H1 (cell line): ENCODE measurements around the gene SP9. TPM values are rescaled to one million over a fixed set of nuclear protein-coding genes. Genes with fewer than 3 reads are reported as not detected.

ENCODE experiments used
- CTCF ChIA-PET: fragments of 300-600 bp; sonication (Branson Sonifier 250); formaldehyde crosslinking; loops from one replicate; lab custom pipeline; 2021; ENCODE audit not compliant: partially characterized antibody; lab: Charles Lee
- POLR2A ChIA-PET: fragments of 300-600 bp; sonication (Branson Sonifier 250); formaldehyde crosslinking; loops from one replicate; lab custom pipeline; 2021; ENCODE audit warnings: inconsistent platforms; ENCODE audit not compliant: partially characterized antibody; lab: Charles Lee
- DNase-seq, 2 experiments: peaks; one replicate each; pipeline versions ENCODE4 v3.0.0 to v3.0.0-alpha.2; 2010 to 2022; ENCODE audit warnings: low spot score in 2 of 2, low read depth in 1 of 2, mixed read lengths in 1 of 2
- FAIRE-seq: peaks from 2 replicates; lab custom pipeline; 2011; peaks lifted over from hg19 to GRCh38; lab: Jason Lieb, UNC
- H2AFZ ChIP-seq: 2 replicates; pipeline ENCODE4 v1.8.1; 2012; ENCODE audit warnings: low read length, inconsistent platforms
- H2AK5ac ChIP-seq: 2 replicates; pipeline ENCODE4 v1.6.1; 2013; ENCODE audit warnings: low read depth, low read length
- H2BK120ac ChIP-seq: replicated peaks from 2 replicates; pipeline ENCODE3; 2013; ENCODE audit warnings: low read depth, low read length, inconsistent platforms
- H2BK12ac ChIP-seq: 2 replicates; pipeline ENCODE4 v1.6.1; 2013; ENCODE audit warnings: low read depth, low read length
- H2BK15ac ChIP-seq: 2 replicates; pipeline ENCODE4 v1.6.1; 2013; ENCODE audit warnings: low read length
- H2BK20ac ChIP-seq: 2 replicates; pipeline ENCODE4 v1.6.1; 2013; ENCODE audit warnings: low read length
- H2BK5ac ChIP-seq: 2 replicates; pipeline ENCODE4 v1.6.1; 2013; ENCODE audit warnings: low read depth, low read length
- H3K14ac ChIP-seq: 2 replicates; pipeline ENCODE4 v1.6.1; 2013; ENCODE audit warnings: inconsistent platforms; ENCODE audit not compliant: insufficient read length
- H3K18ac ChIP-seq: 2 replicates; pipeline ENCODE4 v1.6.1; 2013; ENCODE audit warnings: low read length; ENCODE audit errors: extremely low read depth
- H3K23ac ChIP-seq: 2 replicates; pipeline ENCODE4 v1.6.1; 2013; ENCODE audit warnings: inconsistent platforms; ENCODE audit not compliant: insufficient read length
- H3K23me2 ChIP-seq: 2 replicates; pipeline ENCODE4 v1.6.1; 2013; ENCODE audit warnings: low read depth, low read length
- H3K27ac ChIP-seq: 2 replicates; pipeline ENCODE4 v1.6.1; 2011; ENCODE audit warnings: low read depth, low read length, inconsistent platforms
- H3K27me3 ChIP-seq, 4 experiments: replicated peaks in 1 of 4; 1 replicate in 1 of 4; 2 replicates in 3 of 4; pipeline versions ENCODE4 v1.6.1 to v1.8.1; 2011 to 2013; ENCODE audit warnings: low read length in 3 of 4, mild to moderate bottlenecking in 3 of 4, inconsistent platforms in 2 of 4, mixed read lengths in 2 of 4, moderate library complexity in 1 of 4; ENCODE audit not compliant: control insufficient read depth in 3 of 4, insufficient read depth in 3 of 4; ENCODE audit errors: extremely low read depth in 1 of 4
- H3K36me3 ChIP-seq, 4 experiments: 2 replicates each; pipeline versions ENCODE4 v1.6.1 to v1.8.1; 2011 to 2013; ENCODE audit warnings: mild to moderate bottlenecking in 4 of 4, low read length in 3 of 4, moderate library complexity in 2 of 4, control low read depth in 1 of 4, inconsistent platforms in 1 of 4; ENCODE audit not compliant: insufficient read depth in 4 of 4, control insufficient read depth in 2 of 4
- H3K4ac ChIP-seq: replicated peaks from 2 replicates; pipeline ENCODE3; 2013; ENCODE audit warnings: low read length, low read depth, mixed read lengths, inconsistent platforms; ENCODE audit not compliant: insufficient read length
- H3K4me1 ChIP-seq, 4 experiments: replicated peaks in 1 of 4; 1 replicate in 1 of 4; 2 replicates in 3 of 4; pipeline versions ENCODE4 v1.6.1 to v1.8.1; 2011 to 2013; ENCODE audit warnings: low read length in 3 of 4, inconsistent platforms in 2 of 4, mixed read lengths in 1 of 4; ENCODE audit not compliant: insufficient read depth in 4 of 4, control insufficient read depth in 3 of 4
- H3K4me2 ChIP-seq, 2 experiments: 2 replicates each; pipeline versions ENCODE4 v1.6.1 to v1.8.1; 2011 to 2013; ENCODE audit warnings: low read depth in 2 of 2, low read length in 2 of 2, control low read depth in 1 of 2, inconsistent platforms in 1 of 2, mild to moderate bottlenecking in 1 of 2; ENCODE audit not compliant: insufficient read depth in 1 of 2
- H3K4me3 ChIP-seq, 4 experiments: fragments of 200-600, 300-600 bp in 1 of 4; sonication (generic), shearing (Covaris generic), sonication (Bioruptor Twin) in 1 of 4; 2 replicates each; pipeline versions ENCODE4 v1.5.1 to v1.8.1; 2011 to 2016; ENCODE audit warnings: low read length in 4 of 4, low read depth in 3 of 4, control low read depth in 2 of 4, inconsistent platforms in 2 of 4, mild to moderate bottlenecking in 2 of 4, mixed read lengths in 1 of 4, moderate library complexity in 1 of 4; ENCODE audit not compliant: insufficient read depth in 2 of 4; ENCODE audit errors: extremely low read depth in 1 of 4
- H3K56ac ChIP-seq: replicated peaks from 2 replicates; pipeline ENCODE3; 2013; ENCODE audit warnings: low read depth, mild to moderate bottlenecking, mixed read lengths, low read length, inconsistent platforms; ENCODE audit not compliant: insufficient read length
- H3K79me1 ChIP-seq: 2 replicates; pipeline ENCODE4 v1.6.1; 2013; ENCODE audit warnings: low read depth, low read length, control low read depth
- H3K79me2 ChIP-seq, 2 experiments: 2 replicates each; pipeline versions ENCODE4 v1.6.1 to v1.8.1; 2012 to 2013; ENCODE audit warnings: low read length in 2 of 2, mild to moderate bottlenecking in 2 of 2, inconsistent platforms in 1 of 2; ENCODE audit not compliant: insufficient read depth in 2 of 2, control insufficient read depth in 1 of 2
- H3K9ac ChIP-seq, 4 experiments: replicated peaks in 1 of 4; 1 replicate in 1 of 4; 2 replicates in 3 of 4; pipeline versions ENCODE4 v1.6.1 to v1.8.1; 2011 to 2013; ENCODE audit warnings: low read depth in 3 of 4, low read length in 3 of 4, control low read depth in 2 of 4, mild to moderate bottlenecking in 2 of 4, moderate library complexity in 2 of 4, inconsistent platforms in 1 of 4; ENCODE audit errors: extremely low read depth in 1 of 4
- H3K9me3 ChIP-seq, 2 experiments: 2 replicates each; pipeline versions ENCODE4 v1.6.1 to v1.8.1; 2012 to 2013; ENCODE audit warnings: mild to moderate bottlenecking in 2 of 2, moderate library complexity in 2 of 2, control low read depth in 1 of 2, inconsistent platforms in 1 of 2, low read depth in 1 of 2, low read length in 1 of 2, mixed read lengths in 1 of 2; ENCODE audit not compliant: insufficient read depth in 2 of 2
- H4K20me1 ChIP-seq, 2 experiments: replicated peaks in 1 of 2; 2 replicates each; pipeline versions ENCODE3 to v1.8.1; 2011 to 2013; ENCODE audit warnings: inconsistent platforms in 2 of 2, low read length in 2 of 2, mild to moderate bottlenecking in 1 of 2; ENCODE audit not compliant: insufficient read depth in 2 of 2, control insufficient read depth in 1 of 2
- H4K5ac ChIP-seq: 2 replicates; pipeline ENCODE4 v1.6.1; 2013; ENCODE audit warnings: low read length, low read depth, mixed read lengths, inconsistent platforms; ENCODE audit not compliant: insufficient read length
- H4K8ac ChIP-seq: 2 replicates; pipeline ENCODE4 v1.8.0; 2013; ENCODE audit warnings: mild to moderate bottlenecking, moderate library complexity, low read length, inconsistent platforms; ENCODE audit not compliant: insufficient read depth; ENCODE audit errors: extremely low read depth
- H4K91ac ChIP-seq: replicated peaks from 2 replicates; pipeline ENCODE3; 2013; ENCODE audit warnings: low read length, mixed read lengths, inconsistent platforms; ENCODE audit not compliant: insufficient read length
- ATF3 ChIP-seq: IDR thresholded peaks from 2 replicates; pipeline ENCODE4 v1.6.1; 2011; ENCODE audit warnings: low read depth, mild to moderate bottlenecking, low read length; ENCODE audit not compliant: insufficient read depth
- FOSL1 ChIP-seq: IDR thresholded peaks from 2 replicates; pipeline ENCODE4 v1.6.1; 2011; ENCODE audit warnings: mild to moderate bottlenecking, low read depth, low read length, moderate library complexity; ENCODE audit not compliant: insufficient read depth
- KDM4A ChIP-seq: IDR thresholded peaks from one replicate; pipeline ENCODE4 v1.7.1; 2012; ENCODE audit warnings: low read depth, mild to moderate bottlenecking, moderate library complexity, low read length, inconsistent platforms; ENCODE audit not compliant: severe bottlenecking
- WGBS, 2 experiments: shearing (Covaris generic) in 1 of 2; methylation state at CpG; one replicate each; pipeline versions ENCODE4 v1.1.6 to v1.1.7; 2013 to 2015; ENCODE audit warnings: low lambda C conversion rate in 2 of 2, mixed read lengths in 2 of 2, inconsistent platforms in 1 of 2, low coverage in 1 of 2, missing lambda C conversion rate in 1 of 2; ENCODE audit not compliant: insufficient replicate concordance in 2 of 2, insufficient coverage in 1 of 2, insufficient read length in 1 of 2; ENCODE audit errors: extremely low coverage in 1 of 2, missing lambda C conversion rate in 1 of 2; 5-methylcytosine and 5-hydroxymethylcytosine counted together
- polyA plus RNA-seq, 7 experiments: library from polyadenylated mRNA; depleted of rRNA in 3 of 7; stranded (reverse) in 5 of 7; unstranded in 2 of 7; fragments of >200 nt in 5 of 7; fragments of 200-250 nt in 2 of 7; gene quantifications; 1 replicate in 5 of 7; 2 replicates in 1 of 7; 4 replicates in 1 of 7; pipeline versions ENCODE4 v1.2.1 to v1.2.3, GENCODE V29; 2011 to 2013; ENCODE audit warnings: missing spikeins in 2 of 7, mixed read lengths in 2 of 7
- total RNA-seq: library from RNA; stranded (reverse); fragmentation: NEBNext Ultra II Directional; extraction: Animal tissue kit (Norgen Biotek cat#: 25700); gene quantifications from 2 replicates; pipeline ENCODE4 v1.2.1, GENCODE V29; 2021

The SP9 gene
- total and polyA plus RNA-seq, 2 of the 8 experiments (the other 6 are each of a cell fraction or from before 2014, with no cell fraction given): 0.03 to 0.11 TPM

GRCh38 chr2:174364628-174365027 is 29.9 kb downstream of the SP9 start:
- no peak overlapping the region for H4K5ac ChIP-seq
- no peak for DNase-seq
- no peak overlapping the region for H2BK12ac ChIP-seq
- no peaks in the 10 kb centered on the region for H3K23me2 ChIP-seq
- peaks cover 12 to 13% of the 10 kb centered on the region in 2 experiments; a peak in 3 of 4 replicates for H3K9me3 ChIP-seq
- CTCF ChIA-PET: no interaction called here
- no peaks in the 10 kb centered on the region for H4K20me1 ChIP-seq
- H3K27ac ChIP-seq: no peak overlapping the region
- POLR2A ChIA-PET: no interaction called here
- no peaks in the 10 kb centered on the region for H3K4me1 ChIP-seq
- H3K79me1 ChIP-seq: no peaks in the 10 kb centered on the region
- H3K4ac ChIP-seq: no peak overlapping the region
- H2AK5ac ChIP-seq: no peak overlapping the region
- no peak overlapping the region for H3K56ac ChIP-seq
- no peak overlapping the region for H3K23ac ChIP-seq
- no peak overlapping the region for H2BK15ac ChIP-seq
- H3K18ac ChIP-seq: no peak overlapping the region
- no peak overlapping the region for H3K4me3 ChIP-seq
- no peak for FAIRE-seq
- no peak overlapping the region for H4K8ac ChIP-seq
- H2BK20ac ChIP-seq: no peak overlapping the region
- 100% methylated on average over 2 of the region's 2 CpGs; no CpG with 5 or more reads in 1 of the 2 experiments for WGBS, 2 experiments
- H3K14ac ChIP-seq: no peak overlapping the region
- H3K36me3 ChIP-seq: peaks cover 0 to 18% (median 0%) of the 10 kb centered on the region in 4 experiments; a peak in 3 of 8 replicates
- H3K79me2 ChIP-seq: no peaks in the 10 kb centered on the region
- H3K27me3 ChIP-seq: no peaks in the 10 kb centered on the region
- no peak overlapping the region for H2AFZ ChIP-seq
- no peak overlapping the region for H3K9ac ChIP-seq
- no peak overlapping the region for H2BK5ac ChIP-seq
- no peak for TF ChIP-seq KDM4A
- TF ChIP-seq FOSL1: no peak
- TF ChIP-seq ATF3: no peak
- H4K91ac ChIP-seq: no peak overlapping the region
- H3K4me2 ChIP-seq: no peak overlapping the region
- no peak overlapping the region for H2BK120ac ChIP-seq
